Measurements from ENCODE around the gene MYO3A. TPM values are rescaled to one million over a fixed set of nuclear protein-coding genes. Genes with fewer than 3 reads are reported as not detected.

Gene MYO3A
- total RNA-seq, 4 donors from 2014 or later, result 0.06 TPM; not detected in 3

- Histone ChIP-seq H3K27ac (replicated peaks in 1 of 4) (no peak overlapping the region), H3K27me3 (peaks cover 0 to 89% (median 30%) of the 10 kb centered on the region in 4 donors), H3K36me3 (no peaks in the 10 kb centered on the region), H3K4me3 (no peak overlapping the region), H3K9me3 (no peaks in the 10 kb centered on the region), H3K4me1 (peaks cover 14 to 41% (median 34%) of the 10 kb centered on the region in 4 donors)
- TF ChIP-seq EP300 (IDR thresholded peaks at IDR 0.05) (no peak), POLR2A (IDR thresholded peaks at IDR 0.05; ENCODE audit: low read depth) (no peak), POLR2AphosphoS5 (IDR thresholded peaks at IDR 0.05) (no peak)
- TF ChIP-seq, protein P1, sequence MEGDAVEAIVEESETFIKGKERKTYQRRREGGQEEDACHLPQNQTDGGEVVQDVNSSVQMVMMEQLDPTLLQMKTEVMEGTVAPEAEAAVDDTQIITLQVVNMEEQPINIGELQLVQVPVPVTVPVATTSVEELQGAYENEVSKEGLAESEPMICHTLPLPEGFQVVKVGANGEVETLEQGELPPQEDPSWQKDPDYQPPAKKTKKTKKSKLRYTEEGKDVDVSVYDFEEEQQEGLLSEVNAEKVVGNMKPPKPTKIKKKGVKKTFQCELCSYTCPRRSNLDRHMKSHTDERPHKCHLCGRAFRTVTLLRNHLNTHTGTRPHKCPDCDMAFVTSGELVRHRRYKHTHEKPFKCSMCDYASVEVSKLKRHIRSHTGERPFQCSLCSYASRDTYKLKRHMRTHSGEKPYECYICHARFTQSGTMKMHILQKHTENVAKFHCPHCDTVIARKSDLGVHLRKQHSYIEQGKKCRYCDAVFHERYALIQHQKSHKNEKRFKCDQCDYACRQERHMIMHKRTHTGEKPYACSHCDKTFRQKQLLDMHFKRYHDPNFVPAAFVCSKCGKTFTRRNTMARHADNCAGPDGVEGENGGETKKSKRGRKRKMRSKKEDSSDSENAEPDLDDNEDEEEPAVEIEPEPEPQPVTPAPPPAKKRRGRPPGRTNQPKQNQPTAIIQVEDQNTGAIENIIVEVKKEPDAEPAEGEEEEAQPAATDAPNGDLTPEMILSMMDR (IDR thresholded peaks at IDR 0.05), result no peak
- intact Hi-C loops (cut with DNase I), result no loop called here
- DNase-seq (ENCODE audit: extremely low spot score), result peak; percentile 53
- WGBS, result 12% methylated on average over 7 of the region's 7 CpGs
These were observed 280.0 kb downstream of the MYO3A start for GRCh38 chr10:26214004-26214403.

DNA sequence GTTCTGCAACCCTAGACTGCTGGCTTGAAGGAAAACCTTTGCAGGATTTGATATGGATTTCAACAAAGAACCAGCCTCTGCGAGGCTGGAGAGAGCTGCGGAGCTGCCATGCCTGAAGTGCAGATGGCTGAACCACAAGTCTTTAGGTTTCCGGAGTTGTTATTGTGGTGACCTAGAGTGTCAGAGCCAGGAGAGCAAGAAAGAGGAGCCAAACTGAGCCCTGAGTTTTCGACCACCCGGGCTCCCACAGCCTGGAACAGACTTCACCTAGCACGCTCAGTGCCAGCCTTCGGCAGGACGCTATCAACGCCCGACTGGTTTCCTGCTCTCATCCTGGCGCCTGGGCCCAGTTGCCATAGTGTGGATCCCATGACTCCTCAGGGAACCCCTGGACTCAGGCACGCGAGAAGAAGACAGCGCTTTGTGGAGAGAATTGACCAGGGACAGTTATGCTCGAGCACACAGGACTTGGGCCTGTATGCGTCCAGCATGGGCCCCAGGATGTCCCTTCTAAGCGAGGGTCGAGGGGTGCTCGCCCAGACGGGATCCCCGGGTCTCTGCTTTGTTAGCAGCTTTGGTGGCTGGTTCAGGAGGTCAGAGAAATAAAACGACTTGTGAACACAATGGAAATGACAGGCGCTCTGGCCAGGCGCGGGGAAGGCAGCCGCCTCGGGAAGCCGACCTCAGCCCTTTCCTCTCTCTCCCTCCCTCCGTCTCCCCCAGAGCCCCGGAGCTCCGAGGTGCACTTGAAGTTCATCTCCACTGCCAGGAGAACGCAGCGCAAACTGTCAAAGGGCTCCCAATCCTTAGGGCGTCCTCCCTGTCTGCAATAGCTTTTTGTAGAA is 280.7 kb downstream of the MYO3A start:
- peak; percentile 85 for DNase-seq (ENCODE audit: extremely low spot score)
- no peaks in the 10 kb centered on the region for H3K9me3 ChIP-seq
- intact Hi-C loops (cut with DNase I), result no loop called here
- H3K27me3 ChIP-seq, result peaks cover 0 to 97% (median 31%) of the 10 kb centered on the region in 4 donors
- WGBS, result 7% methylated on average over 18 of the region's 34 CpGs
- no peak overlapping the region for H3K27ac ChIP-seq (replicated peaks in 1 of 4)
- no peaks in the 10 kb centered on the region for H3K36me3 ChIP-seq
- H3K4me3 ChIP-seq, result peak overlapping the region in 1 of 4 donors; percentile 25
- no peak for TF ChIP-seq EP300 (IDR thresholded peaks at IDR 0.05)
- no peak for TF ChIP-seq POLR2AphosphoS5 (IDR thresholded peaks at IDR 0.05)
- TF ChIP-seq, protein P1 (IDR thresholded peaks at IDR 0.05), result no peak
- TF ChIP-seq POLR2A (IDR thresholded peaks at IDR 0.05; ENCODE audit: low read depth), result no peak
- H3K4me1 ChIP-seq, result peaks cover 14 to 41% (median 34%) of the 10 kb centered on the region in 4 donors

GRCh38 chr10:26215396-26215934 is 281.4 kb downstream of the MYO3A start:
- Histone ChIP-seq H3K4me3 (peak overlapping the region in 3 of 4 donors; percentile 15 to 25 (median 16)), H3K36me3 (no peaks in the 10 kb centered on the region), H3K9me3 (no peaks in the 10 kb centered on the region), H3K27ac (replicated peaks in 1 of 4) (no peak overlapping the region), H3K27me3 (peaks cover 0 to 100% (median 35%) of the 10 kb centered on the region in 4 donors), H3K4me1 (peaks cover 14 to 41% (median 34%) of the 10 kb centered on the region in 4 donors)
- intact Hi-C loops (cut with DNase I), result no loop called here
- no peak for TF ChIP-seq EP300 (IDR thresholded peaks at IDR 0.05)
- TF ChIP-seq, protein P1 (IDR thresholded peaks at IDR 0.05), result no peak
- no peak for TF ChIP-seq POLR2A (IDR thresholded peaks at IDR 0.05; ENCODE audit: low read depth)
- TF ChIP-seq POLR2AphosphoS5 (IDR thresholded peaks at IDR 0.05), result no peak
- under 1% methylated on average over 28 of the region's 31 CpGs for WGBS
- DNase-seq (ENCODE audit: extremely low spot score), result no peak

DNA sequence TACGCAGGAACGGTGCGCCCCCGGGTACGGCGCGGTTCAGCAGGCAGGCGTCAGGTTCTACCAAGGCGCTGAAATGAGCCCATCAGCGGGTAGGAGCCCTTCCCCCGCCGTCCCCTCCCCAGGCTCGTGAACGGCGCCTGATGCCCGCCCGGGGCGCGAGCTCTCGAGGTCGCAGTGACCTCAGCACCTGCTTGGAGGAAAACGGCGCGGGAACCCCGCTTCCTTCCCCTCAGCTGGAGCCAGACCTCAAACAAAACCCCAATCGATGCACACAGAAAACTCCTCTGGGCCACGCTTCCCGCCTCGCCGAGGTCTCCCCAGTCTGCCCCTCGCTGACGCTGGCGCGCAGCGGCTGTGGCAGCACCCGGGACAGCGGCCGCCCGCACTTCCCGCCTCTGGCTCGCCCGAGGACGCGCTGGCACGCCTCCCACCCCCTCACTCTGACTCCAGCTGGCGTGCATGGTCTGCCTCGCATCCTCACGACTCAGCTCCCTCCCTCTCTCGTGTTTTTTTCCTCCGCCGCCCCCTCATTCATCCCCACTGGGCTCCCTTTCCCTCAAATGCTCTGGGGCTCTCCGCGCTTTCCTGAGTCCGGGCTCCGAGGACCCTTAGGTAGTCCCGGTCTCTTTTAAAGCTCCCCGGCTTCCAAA is 282.0 kb downstream of the MYO3A start:
- Histone ChIP-seq H3K9me3 (no peaks in the 10 kb centered on the region), H3K27me3 (peaks cover 0 to 100% (median 35%) of the 10 kb centered on the region in 4 donors), H3K4me3 (peak overlapping the region in 2 of 4 donors; percentile 15 to 25), H3K36me3 (no peaks in the 10 kb centered on the region), H3K27ac (replicated peaks in 1 of 4) (no peak overlapping the region), H3K4me1 (peaks cover 14 to 41% (median 34%) of the 10 kb centered on the region in 4 donors)
- intact Hi-C loops (cut with DNase I), result no loop called here
- WGBS, result 2% methylated on average over 20 of the region's 57 CpGs
- peak; percentile 90 for DNase-seq (ENCODE audit: extremely low spot score)
- no peak for TF ChIP-seq POLR2A (IDR thresholded peaks at IDR 0.05; ENCODE audit: low read depth)
- no peak for TF ChIP-seq POLR2AphosphoS5 (IDR thresholded peaks at IDR 0.05)
- TF ChIP-seq, protein P1 (IDR thresholded peaks at IDR 0.05), result no peak
- no peak for TF ChIP-seq EP300 (IDR thresholded peaks at IDR 0.05)

Data from esophagus muscularis mucosa (tissue), 4 donors.